Naive thymus-derived CD4-positive, alpha-beta T cell (primary cell): ENCODE data around the gene ZFYVE9. TPM values are rescaled to one million over a fixed set of nuclear protein-coding genes. Genes with fewer than 3 reads are reported as not detected.

Experiments used
- polyA plus RNA-seq, 2 donors: library from polyadenylated mRNA; unstranded; fragments of 300-500 nt; fragmentation: Illumina TruSeq; gene quantifications; one replicate each; pipeline ENCODE4 v1.2.3, GENCODE V29; 2021
- total RNA-seq, 6 experiments: library from RNA in 5 of 6; stranded (reverse) in 5 of 6; gene quantifications; 1 replicate in 5 of 6; 2 replicates in 1 of 6; pipeline ENCODE4 v1.2.3 and lab custom pipeline; 2021 to 2026

ZFYVE9 gene
- total and polyA plus RNA-seq, 7 experiments from 2014 or later = 1.8 to 13.9 (median 5.0) TPM

Other genes with a start within 250 kb of the ZFYVE9 start
- under 1 TPM in 1 of 5 experiments, not detected in 4; 0.03 TPM for gene RAB3B, start 151.4 kb upstream of the ZFYVE9 start, total RNA-seq
- gene RAB3B, start 151.4 kb upstream of the ZFYVE9 start, polyA plus RNA-seq = not detected
- gene KTI12, start 108.3 kb upstream of the ZFYVE9 start, total RNA-seq = 10 to 100 TPM; 14.5 to 23.5 (median 16.5) TPM
- 10 to 100 TPM; 29.9 to 39.4 TPM for gene KTI12, start 108.3 kb upstream of the ZFYVE9 start, polyA plus RNA-seq
- gene TXNDC12, start 86.9 kb upstream of the ZFYVE9 start, total RNA-seq = 10 to 100 TPM; 27.2 to 43.7 (median 28.5) TPM
- 10 to 100 TPM; 61.9 to 83.8 TPM for gene TXNDC12, start 86.9 kb upstream of the ZFYVE9 start, polyA plus RNA-seq
- 10 to 100 TPM; 30.4 to 41.2 (median 35.8) TPM for gene BTF3L4, start 85.8 kb upstream of the ZFYVE9 start, total RNA-seq
- 10 to 100 TPM; 57.9 to 69.1 TPM for gene BTF3L4, start 85.8 kb upstream of the ZFYVE9 start, polyA plus RNA-seq
- gene CC2D1B, start 224.1 kb downstream of the ZFYVE9 start, total RNA-seq = 10 to 100 TPM; 44.5 to 91.2 (median 58.3) TPM
- gene CC2D1B, start 224.1 kb downstream of the ZFYVE9 start, polyA plus RNA-seq = 10 to 100 TPM in 1 of 2 donors, 1 to 10 TPM in 1; 5.2 to 16.7 TPM